GM20431 (cell line): ENCODE results near the gene GABRR3.

ENCODE experiments used
- in situ Hi-C: fragments of 300-500 bp; cut with MseI, MboI; formaldehyde crosslinking; loops from one replicate; pipeline ENCODE4 v1.15.0; 2020; ENCODE audit warnings: low sequenced_read_pairs; ENCODE audit not compliant: unreplicated experiment

GABRR3 gene

DNA sequence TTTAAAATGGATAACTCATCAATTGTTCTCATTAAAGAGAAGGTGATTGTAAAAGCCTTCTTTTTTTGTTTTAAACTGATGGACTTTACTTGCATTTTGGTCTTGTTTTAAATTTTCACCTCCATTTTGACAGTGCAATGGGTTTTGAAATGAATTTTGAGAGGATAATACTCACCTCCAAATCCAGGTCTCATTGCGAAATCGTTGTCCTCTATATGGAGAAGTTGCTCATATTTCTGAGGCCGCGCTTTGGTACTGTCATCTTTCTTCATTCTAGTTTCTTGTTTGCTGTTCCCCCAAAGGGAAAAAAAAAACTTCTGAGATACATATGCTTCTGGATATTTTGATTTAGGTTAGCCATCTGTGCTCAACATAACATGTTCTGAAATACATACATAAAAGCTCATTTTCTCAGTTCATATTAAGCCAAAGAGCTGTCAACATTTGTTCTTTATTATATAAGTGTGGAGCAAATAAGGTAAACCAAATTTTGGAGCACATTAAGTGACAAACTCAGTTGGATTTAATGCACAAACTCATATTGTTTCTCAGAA lies 9.6 kb downstream of the GABRR3 start:
- in situ Hi-C loops: no loop called here

DNA sequence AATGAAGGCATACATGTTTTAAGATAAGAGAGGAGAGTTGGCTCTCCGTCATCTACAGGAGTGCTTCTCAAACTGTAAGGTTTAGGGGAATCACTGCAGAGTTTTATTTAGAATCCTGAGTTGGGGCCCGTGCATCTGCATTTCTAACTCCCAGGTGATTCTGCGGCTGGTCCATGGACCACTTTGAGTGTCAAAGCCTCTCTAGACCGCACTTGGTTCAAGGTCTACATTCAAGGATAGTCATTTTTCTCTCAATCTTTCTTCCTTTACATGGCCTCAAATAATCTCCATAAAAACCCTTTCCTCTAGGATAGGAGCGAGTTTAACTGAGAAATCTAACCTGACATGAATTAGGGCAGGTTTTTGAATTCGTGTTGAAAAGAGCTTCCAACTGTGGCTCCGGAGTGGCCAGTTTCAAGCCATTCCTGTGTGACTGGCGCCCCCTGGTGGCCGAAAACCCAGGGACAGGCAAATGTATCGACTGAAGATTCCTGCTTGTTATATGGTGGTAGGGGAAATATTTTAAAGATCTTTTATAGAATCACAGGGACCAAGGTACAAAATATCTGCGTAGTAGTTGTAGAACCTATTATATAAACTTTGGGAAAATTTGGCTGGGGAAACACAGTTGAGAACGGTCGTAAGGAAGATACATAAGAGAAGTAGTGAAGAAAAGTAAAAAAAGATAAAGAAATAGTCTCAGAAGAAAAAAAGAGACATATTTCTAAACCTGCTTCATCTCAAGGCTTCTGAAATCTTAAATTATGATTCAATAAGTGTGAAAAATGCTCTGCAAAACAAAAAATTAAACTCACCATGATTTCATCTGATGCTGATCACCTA lies 11.9 kb downstream of the GABRR3 start:
- in situ Hi-C loops: loop anchor here (5.0 kb wide), 1 partner anchor 231 kb away; no protein-coding TSS in a partner anchor

- in situ Hi-C loops: loop anchor here (5.0 kb wide), 1 partner anchor 230 kb away; no protein-coding TSS in a partner anchor
These were observed 13.1 kb downstream of the GABRR3 start for GRCh38 chr3:98021830-98022560.

GRCh38 chr3:98020412-98020811 lies 14.7 kb downstream of the GABRR3 start:
- in situ Hi-C loops: loop anchor here (5.0 kb wide), 1 partner anchor 228 kb away; no protein-coding TSS in a partner anchor

DNA sequence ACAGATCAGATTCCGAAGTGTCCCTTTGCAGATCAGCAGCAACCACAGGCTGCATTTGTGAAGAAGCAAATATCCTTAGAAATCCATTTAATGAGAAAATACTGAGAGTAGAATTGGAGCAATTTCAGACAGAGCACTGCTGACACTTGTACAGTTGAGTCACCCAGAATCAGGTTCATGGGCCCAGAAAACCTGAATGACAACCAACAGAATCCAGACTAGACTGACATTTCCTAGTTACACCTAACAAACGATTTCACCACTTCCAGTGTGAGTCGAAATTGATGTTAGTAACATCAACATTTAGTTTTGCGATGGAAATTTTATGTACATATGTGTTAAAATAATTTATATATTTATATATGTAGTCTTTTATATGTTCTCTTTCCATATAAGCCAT lies 16.8 kb downstream of the GABRR3 start:
- in situ Hi-C loops: loop anchor here (10.0 kb wide), 1 partner anchor 64 kb away; no protein-coding TSS in a partner anchor

GRCh38 chr3:98014268-98014585 lies 20.9 kb downstream of the GABRR3 start:
- in situ Hi-C loops: loop anchor here (10.0 kb wide), 1 partner anchor 59 kb away; no protein-coding TSS in a partner anchor

DNA sequence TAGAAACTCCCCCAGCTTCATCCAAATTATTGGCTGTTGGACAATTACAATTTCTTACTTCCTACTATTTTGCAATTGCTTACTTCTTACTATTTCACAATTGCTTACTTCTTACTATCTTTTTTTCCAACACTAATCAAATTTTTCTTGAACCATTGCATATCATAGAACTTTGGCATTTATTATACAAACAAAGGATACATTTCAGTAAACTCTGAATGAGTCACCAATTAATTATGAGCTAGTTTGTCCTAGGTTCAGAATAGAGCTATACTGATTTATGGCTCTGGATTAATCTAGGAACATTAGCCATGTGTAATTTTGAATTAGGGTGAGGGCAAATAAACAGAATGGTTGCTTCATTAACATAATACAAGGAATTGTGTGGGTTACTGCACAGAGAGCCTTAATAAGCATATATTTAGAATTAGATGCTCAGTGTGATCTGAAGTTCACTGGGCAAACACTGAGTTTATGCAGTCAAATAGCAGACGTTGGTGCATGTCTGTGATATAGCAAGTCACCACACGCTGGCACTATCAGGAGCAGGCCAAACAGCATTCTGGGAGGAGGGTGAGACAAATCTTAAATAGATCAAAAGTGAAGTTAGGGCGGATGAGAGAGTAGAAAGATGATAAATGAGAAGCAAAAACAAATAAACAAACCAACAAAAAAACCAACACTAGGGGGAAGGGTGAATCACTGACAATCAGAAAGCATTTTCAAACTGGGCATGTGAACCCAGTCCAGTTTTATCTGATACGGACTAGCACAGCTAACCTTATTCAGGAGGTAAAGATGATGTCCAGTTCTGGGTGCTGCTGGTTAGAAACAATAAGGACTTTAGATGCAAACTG lies 21.5 kb downstream of the GABRR3 start:
- in situ Hi-C loops: loop anchor here (10.0 kb wide), 1 partner anchor 59 kb away; no protein-coding TSS in a partner anchor

- in situ Hi-C loops: loop anchor here (10.0 kb wide), 1 partner anchor 58 kb away; no protein-coding TSS in a partner anchor
These were observed 22.1 kb downstream of the GABRR3 start for GRCh38 chr3:98012979-98013378.

- in situ Hi-C loops: loop anchor here (10.0 kb wide), 1 partner anchor 56 kb away; no protein-coding TSS in a partner anchor
These were observed 24.1 kb downstream of the GABRR3 start for GRCh38 chr3:98010883-98011449.

- in situ Hi-C loops: loop anchor here (10.0 kb wide), 1 partner anchor 56 kb away; no protein-coding TSS in a partner anchor
These were observed 24.8 kb downstream of the GABRR3 start for GRCh38 chr3:98010194-98010882.

- in situ Hi-C loops: no loop called here
These were observed 26.3 kb downstream of the GABRR3 start for GRCh38 chr3:98008855-98009254.

- in situ Hi-C loops: no loop called here
These were observed 29.7 kb downstream of the GABRR3 start for GRCh38 chr3:98005438-98005837.

- in situ Hi-C loops: no loop called here
These were observed 30.4 kb downstream of the GABRR3 start for GRCh38 chr3:98004721-98005120.

DNA sequence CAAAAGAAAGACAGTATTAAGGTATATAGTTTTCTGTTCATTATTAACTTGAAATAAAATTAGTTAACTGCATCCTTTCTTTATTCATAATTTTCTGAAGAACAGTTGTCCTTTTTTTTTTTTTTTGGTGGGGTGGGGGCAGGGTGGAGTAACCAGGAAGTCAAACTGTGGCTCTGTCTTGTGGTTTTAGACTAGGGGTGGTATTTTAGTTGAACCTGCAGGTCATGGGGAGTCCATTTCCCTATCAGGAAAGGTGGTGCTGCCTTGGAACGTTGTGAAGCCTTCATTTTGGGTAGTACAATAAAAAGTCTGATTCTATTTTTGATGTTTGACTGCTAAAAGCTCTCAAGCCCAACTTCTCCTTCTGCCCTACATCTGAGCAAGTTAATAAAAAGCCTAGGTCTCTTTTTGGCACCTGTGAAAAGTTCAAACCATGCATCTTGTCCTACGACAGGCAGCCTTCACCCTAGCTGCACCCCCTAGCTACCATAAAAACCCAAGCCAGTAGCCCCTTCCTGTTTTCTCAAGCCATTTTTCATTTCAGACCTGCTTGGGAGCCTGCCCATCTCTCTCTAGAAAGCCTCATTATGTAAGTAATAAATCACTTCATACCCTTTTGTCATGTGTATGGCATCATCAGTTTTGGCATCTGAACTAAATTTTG lies 31.7 kb downstream of the GABRR3 start:
- in situ Hi-C loops: no loop called here

GRCh38 chr3:98002717-98003116 lies 32.4 kb downstream of the GABRR3 start:
- in situ Hi-C loops: no loop called here

DNA sequence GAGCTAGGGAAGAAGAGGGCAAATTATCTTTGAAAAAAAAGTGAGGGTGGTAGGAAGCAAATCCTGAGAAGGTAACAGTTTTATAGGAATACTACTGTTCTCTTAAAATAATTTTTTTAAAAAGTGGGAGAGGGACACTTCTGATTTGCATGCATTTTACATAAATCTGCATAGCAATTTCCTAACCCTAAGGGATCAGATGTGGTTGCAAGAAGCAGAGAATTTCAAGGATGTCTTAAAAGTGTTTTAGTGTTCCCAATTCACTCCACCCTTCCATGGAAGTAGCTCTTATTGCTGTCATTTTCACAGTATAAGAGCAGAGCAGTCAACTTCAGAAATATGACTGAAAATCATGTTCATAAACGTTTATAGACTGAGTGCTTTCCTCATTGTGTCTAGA lies 35.1 kb downstream of the GABRR3 start:
- in situ Hi-C loops: no loop called here

- in situ Hi-C loops: no loop called here
These were observed 36.0 kb downstream of the GABRR3 start for GRCh38 chr3:97999103-97999502.

GRCh38 chr3:97996988-97997387 lies 38.1 kb downstream of the GABRR3 start:
- in situ Hi-C loops: no loop called here
